HG02798 (cell line): ENCODE results near the gene EPS15.

ENCODE experiments used
- ATAC-seq: cut with Tn5 transposase; IDR thresholded peaks from one replicate; pipeline ENCODE4 v1.9.1; 2021; ENCODE audit warnings: mild to moderate bottlenecking; ENCODE audit not compliant: unreplicated experiment, poor library complexity

EPS15 gene

GRCh38 chr1:51516649-51517158, 2.4 kb downstream of the EPS15 start:
- no peak for ATAC-seq

GRCh38 chr1:51515982-51516648, 3.0 kb downstream of the EPS15 start:
- no peak for ATAC-seq

GRCh38 chr1:51515312-51515960, 3.6 kb downstream of the EPS15 start:
- ATAC-seq, result no peak

- no peak for ATAC-seq
Observed at GRCh38 chr1:51514733-51515132, 4.3 kb downstream of the EPS15 start.

GRCh38 chr1:51512606-51513005, 6.5 kb downstream of the EPS15 start:
- no peak for ATAC-seq

- peak; percentile 29 for ATAC-seq
Observed at GRCh38 chr1:51512120-51512519, 6.9 kb downstream of the EPS15 start.

GRCh38 chr1:51509773-51510172, 9.3 kb downstream of the EPS15 start:
- ATAC-seq, result no peak

GRCh38 chr1:51506537-51506936, 12.5 kb downstream of the EPS15 start:
- ATAC-seq, result peak; percentile 41

- ATAC-seq, result peak; percentile 31
Observed at GRCh38 chr1:51504806-51505525, 14.1 kb downstream of the EPS15 start.

- ATAC-seq, result peak; percentile 69
Observed at GRCh38 chr1:51501218-51501630, 17.8 kb downstream of the EPS15 start.

- no peak for ATAC-seq
Observed at GRCh38 chr1:51499694-51500093, 19.4 kb downstream of the EPS15 start.

GRCh38 chr1:51498924-51499323, 20.1 kb downstream of the EPS15 start:
- ATAC-seq, result no peak

- no peak for ATAC-seq
Observed at GRCh38 chr1:51497340-51497739, 21.7 kb downstream of the EPS15 start.

GRCh38 chr1:51494138-51494830, 24.8 kb downstream of the EPS15 start:
- no peak for ATAC-seq

- peak; percentile 45 for ATAC-seq
Observed at GRCh38 chr1:51491166-51491981, 27.7 kb downstream of the EPS15 start.

GRCh38 chr1:51489472-51489871, 29.6 kb downstream of the EPS15 start:
- ATAC-seq, result no peak

- ATAC-seq, result no peak
Observed at GRCh38 chr1:51488372-51489050, 30.6 kb downstream of the EPS15 start.

- ATAC-seq, result no peak
Observed at GRCh38 chr1:51487628-51488027, 31.4 kb downstream of the EPS15 start.

- ATAC-seq, result no peak
Observed at GRCh38 chr1:51484591-51484990, 34.5 kb downstream of the EPS15 start.
